HEK293T (cell line): Measurements from ENCODE around the gene MAST2.

Experiments used
- BHLHE40 ChIP-seq: fragments of 450-650 bp; IDR thresholded peaks from 2 replicates; pipeline ENCODE4 v1.6.1; 2016; ENCODE audit warnings: mild to moderate bottlenecking, moderate library complexity, borderline replicate concordance
- ELF4 ChIP-seq: fragments of 450-650 bp; IDR thresholded peaks from 2 replicates; pipeline ENCODE4 v1.6.1; 2017; ENCODE audit warnings: antibody characterized with exemption
- FOXM1 ChIP-seq: fragments of 450-650 bp; IDR thresholded peaks from 2 replicates; pipeline ENCODE4 v1.6.1; 2017; ENCODE audit warnings: mild to moderate bottlenecking, borderline replicate concordance
- SP1 ChIP-seq: fragments of 450-650 bp; IDR thresholded peaks from 2 replicates; pipeline ENCODE4 v1.6.1; 2017
- ZNF384 ChIP-seq: fragments of 450-650 bp; IDR thresholded peaks from 2 replicates; pipeline ENCODE4 v1.6.1; 2016

DNA sequence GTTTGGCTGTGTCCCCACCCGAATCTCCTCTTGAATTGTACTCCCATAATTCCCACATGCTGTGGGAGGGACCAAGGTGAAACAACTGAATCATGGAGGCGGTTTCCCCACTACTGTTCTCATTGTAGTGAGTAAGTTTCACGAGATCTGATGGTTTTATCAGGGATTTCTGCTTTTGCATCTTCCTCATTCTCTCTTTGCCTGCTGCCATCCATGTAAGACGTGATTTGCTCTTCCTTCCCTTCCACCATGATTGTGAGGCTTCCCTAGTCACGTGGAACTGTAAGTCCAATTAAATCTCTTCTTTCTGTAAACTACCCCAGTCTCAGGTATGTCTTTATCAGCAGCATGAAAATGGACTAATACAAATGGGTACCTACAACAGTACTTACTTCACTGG, 255.5 kb downstream of the MAST2 start:
- TF ChIP-seq SP1, result no peak
- TF ChIP-seq FOXM1, result no peak
- TF ChIP-seq ELF4, result no peak
- TF ChIP-seq ZNF384, result no peak
- TF ChIP-seq BHLHE40, result no peak
